Measurements from ENCODE around the gene RHPN2. TPM values are rescaled to one million over a fixed set of nuclear protein-coding genes. Genes with fewer than 3 reads are reported as not detected.
"Not testable (repeated sequence)": the region's sequence is repeated elsewhere in the genome, so short reads cannot be mapped to it uniquely, and the experiment has no call there.

RHPN2 gene
- total RNA-seq, 1 experiment from 2014 or later = 2.8 TPM

- Histone ChIP-seq H3K79me2 (ENCODE audit: low read length) (no peaks in the 10 kb centered on the region), H3K9ac (ENCODE audit: low read length) (no peak overlapping the region), H2AFZ (ENCODE audit: low read length) (no peak overlapping the region), H3K27ac (ENCODE audit: low read length) (no peak overlapping the region), H3K4me1 (ENCODE audit: low read length) (no peaks in the 10 kb centered on the region), H3K4me3 (ENCODE audit: low read length) (no peak overlapping the region), H4K20me1 (ENCODE audit: insufficient read depth, low read depth, low read length) (no peaks in the 10 kb centered on the region), H3K36me3 (ENCODE audit: insufficient read depth, low read length) (no peaks in the 10 kb centered on the region), H3K4me2 (ENCODE audit: low read depth, low read length, poor library complexity, severe bottlenecking) (no peak overlapping the region), H3K9me2 (replicated peaks; ENCODE audit: insufficient read depth, low read length) (no peaks in the 10 kb centered on the region), H3K9me3 (ENCODE audit: low read length) (no peaks in the 10 kb centered on the region), H3K27me3 (ENCODE audit: low read length) (no peaks in the 10 kb centered on the region)
- DNase-seq = no peak
Observed at GRCh38 chr19:33005440-33005839, 59.2 kb downstream of the RHPN2 start.

DNA sequence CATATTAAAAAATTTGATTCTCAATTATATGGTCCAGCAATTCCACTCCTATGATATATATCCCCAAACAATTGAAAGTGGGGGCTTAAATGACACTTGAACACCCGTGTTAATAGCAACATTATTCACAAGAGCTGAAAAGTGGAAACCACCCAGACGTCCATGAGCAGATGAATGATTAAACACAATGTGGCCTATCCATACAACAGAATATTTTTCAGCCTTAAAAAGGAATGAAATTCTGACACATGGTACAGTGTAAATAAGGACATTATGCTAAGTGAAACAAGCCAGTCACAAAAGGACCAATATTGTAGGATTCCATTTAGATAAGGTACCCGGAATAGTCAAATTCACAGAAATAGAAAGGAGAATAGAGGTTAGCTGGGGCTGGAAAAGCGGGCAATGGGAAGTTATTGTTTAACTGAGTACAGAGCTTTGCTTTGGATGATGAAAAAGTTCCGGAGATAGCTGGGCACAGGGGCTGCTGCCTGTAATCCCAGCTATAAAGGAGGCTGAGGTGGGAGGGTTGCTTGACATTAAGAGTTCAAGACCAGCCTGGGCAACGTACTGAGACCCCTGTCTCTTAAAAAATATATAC lies 61.2 kb downstream of the RHPN2 start:
- H3K9me3 ChIP-seq (ENCODE audit: low read length); H3K27ac ChIP-seq (ENCODE audit: low read length); H3K9me2 ChIP-seq (replicated peaks; ENCODE audit: insufficient read depth, low read length); H3K79me2 ChIP-seq (ENCODE audit: low read length); H3K4me1 ChIP-seq (ENCODE audit: low read length); H4K20me1 ChIP-seq (ENCODE audit: insufficient read depth, low read depth, low read length); H3K36me3 ChIP-seq (ENCODE audit: insufficient read depth, low read length); DNase-seq; H3K4me2 ChIP-seq (ENCODE audit: low read depth, low read length, poor library complexity, severe bottlenecking); H2AFZ ChIP-seq (ENCODE audit: low read length); H3K9ac ChIP-seq (ENCODE audit: low read length); H3K4me3 ChIP-seq (ENCODE audit: low read length); H3K27me3 ChIP-seq (ENCODE audit: low read length): not testable (repeated sequence)

DNA sequence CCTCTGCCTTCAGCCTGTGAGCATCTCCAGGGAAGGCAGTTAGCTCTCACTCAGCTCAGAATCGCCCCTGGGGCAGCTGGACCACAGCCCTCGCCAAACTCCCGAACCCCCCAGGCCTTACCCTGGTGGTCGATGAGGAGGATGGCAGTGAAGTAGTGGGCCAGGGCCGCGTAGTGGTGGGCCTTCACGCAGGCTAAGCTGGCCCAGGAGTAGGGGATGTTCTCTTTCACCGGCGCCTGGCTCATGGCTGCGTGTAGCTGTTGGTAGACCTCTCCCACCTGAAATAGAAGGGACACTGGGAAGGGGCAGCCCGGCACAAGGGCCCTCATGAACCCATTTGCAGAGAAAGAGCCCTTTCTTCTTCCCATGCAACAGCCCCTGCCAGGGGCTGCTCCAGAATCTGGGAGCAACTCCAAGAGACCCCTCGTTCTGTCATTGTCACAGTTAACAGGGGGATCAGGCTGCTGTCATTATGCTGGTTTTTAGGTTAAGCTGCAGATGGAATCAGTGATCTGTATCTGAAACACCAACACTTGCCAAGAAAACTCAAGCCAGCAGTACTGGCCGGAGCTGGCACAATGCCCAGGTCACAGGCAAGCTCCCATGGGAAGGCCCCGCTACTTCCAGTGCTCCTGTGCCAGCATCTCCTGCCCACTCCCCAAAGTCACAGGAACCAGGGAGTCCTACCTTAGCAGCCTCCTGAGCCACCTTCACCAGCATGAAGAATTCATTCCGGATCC lies 62.4 kb downstream of the RHPN2 start:
- H3K9me3 ChIP-seq (ENCODE audit: low read length); H3K9me2 ChIP-seq (replicated peaks; ENCODE audit: insufficient read depth, low read length); H3K79me2 ChIP-seq (ENCODE audit: low read length); H3K4me3 ChIP-seq (ENCODE audit: low read length); H3K9ac ChIP-seq (ENCODE audit: low read length); H2AFZ ChIP-seq (ENCODE audit: low read length); H4K20me1 ChIP-seq (ENCODE audit: insufficient read depth, low read depth, low read length); DNase-seq; H3K27ac ChIP-seq (ENCODE audit: low read length); H3K27me3 ChIP-seq (ENCODE audit: low read length); H3K4me1 ChIP-seq (ENCODE audit: low read length); H3K4me2 ChIP-seq (ENCODE audit: low read depth, low read length, poor library complexity, severe bottlenecking); H3K36me3 ChIP-seq (ENCODE audit: insufficient read depth, low read length): not testable (repeated sequence)

DNA sequence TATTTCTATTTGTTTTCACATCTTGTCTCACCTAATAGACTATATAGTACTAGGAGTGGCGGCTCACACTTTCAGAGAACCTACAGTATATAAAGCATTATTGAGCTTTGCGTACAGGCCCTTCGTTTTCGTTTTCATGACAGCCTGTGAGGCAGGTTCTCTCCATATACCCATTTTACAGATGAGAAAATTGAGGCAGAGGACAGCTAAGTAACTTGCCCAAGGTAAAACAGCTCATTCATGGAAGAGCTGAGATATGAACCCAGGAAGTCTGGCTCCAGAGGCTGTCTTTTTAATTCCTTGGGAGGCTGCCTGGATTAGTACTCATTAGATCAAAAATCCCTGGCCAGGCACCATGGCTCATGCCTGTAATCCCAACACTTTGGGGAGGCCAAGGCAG lies 63.8 kb downstream of the RHPN2 start:
- Histone ChIP-seq H3K79me2 (ENCODE audit: low read length) (no peaks in the 10 kb centered on the region), H4K20me1 (ENCODE audit: insufficient read depth, low read depth, low read length) (no peaks in the 10 kb centered on the region), H3K36me3 (ENCODE audit: insufficient read depth, low read length) (no peaks in the 10 kb centered on the region), H2AFZ (ENCODE audit: low read length) (no peak overlapping the region), H3K9ac (ENCODE audit: low read length) (no peak overlapping the region), H3K27ac (ENCODE audit: low read length) (no peak overlapping the region), H3K4me2 (ENCODE audit: low read depth, low read length, poor library complexity, severe bottlenecking) (no peak overlapping the region), H3K9me2 (replicated peaks; ENCODE audit: insufficient read depth, low read length) (no peaks in the 10 kb centered on the region), H3K9me3 (ENCODE audit: low read length) (no peaks in the 10 kb centered on the region), H3K4me3 (ENCODE audit: low read length) (no peak overlapping the region), H3K4me1 (ENCODE audit: low read length) (no peaks in the 10 kb centered on the region), H3K27me3 (ENCODE audit: low read length) (no peaks in the 10 kb centered on the region)
- DNase-seq = no peak

DNA sequence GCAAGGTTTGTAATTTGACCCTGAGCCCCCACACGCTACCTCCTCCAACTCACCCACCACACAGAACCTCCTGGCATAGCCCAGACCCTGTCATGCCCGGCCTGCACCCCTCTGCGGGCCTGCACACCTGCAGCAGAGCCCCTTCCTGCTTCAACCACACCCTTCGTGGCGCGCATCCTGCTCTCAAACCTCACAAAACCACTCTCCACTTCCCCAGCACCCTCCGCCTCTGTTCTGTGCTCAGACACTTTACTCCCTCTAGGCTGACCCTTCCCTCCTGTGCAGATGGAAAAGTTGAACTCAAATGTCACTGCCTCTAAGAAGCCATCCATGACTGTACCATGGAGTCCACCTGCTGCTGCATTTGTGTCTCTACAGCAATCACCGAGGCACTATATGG lies 64.2 kb downstream of the RHPN2 start:
- Histone ChIP-seq H3K79me2 (ENCODE audit: low read length) (no peaks in the 10 kb centered on the region), H3K27ac (ENCODE audit: low read length) (no peak overlapping the region), H3K9ac (ENCODE audit: low read length) (no peak overlapping the region), H3K4me1 (ENCODE audit: low read length) (no peaks in the 10 kb centered on the region), H2AFZ (ENCODE audit: low read length) (no peak overlapping the region), H4K20me1 (ENCODE audit: insufficient read depth, low read depth, low read length) (no peaks in the 10 kb centered on the region), H3K9me2 (replicated peaks; ENCODE audit: insufficient read depth, low read length) (no peaks in the 10 kb centered on the region), H3K36me3 (ENCODE audit: insufficient read depth, low read length) (no peaks in the 10 kb centered on the region), H3K4me3 (ENCODE audit: low read length) (no peak overlapping the region), H3K9me3 (ENCODE audit: low read length) (no peaks in the 10 kb centered on the region), H3K4me2 (ENCODE audit: low read depth, low read length, poor library complexity, severe bottlenecking) (no peak overlapping the region), H3K27me3 (ENCODE audit: low read length) (no peaks in the 10 kb centered on the region)
- DNase-seq = no peak

DNA sequence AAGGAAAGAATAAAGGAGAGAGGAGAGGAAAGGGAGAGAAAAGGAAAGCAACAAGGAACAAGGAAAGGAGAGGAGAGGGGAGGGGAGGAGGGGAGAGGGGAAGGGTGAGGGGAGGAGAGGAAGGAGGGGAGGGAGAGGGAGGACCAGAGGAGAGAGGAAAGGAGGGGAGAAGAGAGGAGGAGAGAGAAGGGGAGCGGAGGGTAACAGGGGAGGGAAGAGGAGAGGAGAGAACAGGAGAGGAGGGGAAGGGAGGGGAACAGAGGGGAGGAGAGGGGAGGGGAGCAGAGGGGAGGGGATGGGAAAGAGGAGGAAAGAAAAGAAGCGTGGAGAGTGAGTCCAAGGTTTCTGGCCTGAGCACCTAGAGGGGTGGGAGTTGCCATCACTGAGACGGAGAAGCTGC lies 66.0 kb downstream of the RHPN2 start:
- no peaks in the 10 kb centered on the region for H4K20me1 ChIP-seq (ENCODE audit: insufficient read depth, low read depth, low read length)
- no peaks in the 10 kb centered on the region for H3K79me2 ChIP-seq (ENCODE audit: low read length)
- H3K9me3 ChIP-seq (ENCODE audit: low read length) = no peaks in the 10 kb centered on the region
- no peak overlapping the region for H2AFZ ChIP-seq (ENCODE audit: low read length)
- H3K9ac ChIP-seq (ENCODE audit: low read length) = no peak overlapping the region
- H3K9me2 ChIP-seq (replicated peaks; ENCODE audit: insufficient read depth, low read length) = no peaks in the 10 kb centered on the region
- no peak overlapping the region for H3K4me3 ChIP-seq (ENCODE audit: low read length)
- DNase-seq = no peak
- H3K27ac ChIP-seq (ENCODE audit: low read length) = no peak overlapping the region
- no peak overlapping the region for H3K4me2 ChIP-seq (ENCODE audit: low read depth, low read length, poor library complexity, severe bottlenecking)
- H3K36me3 ChIP-seq (ENCODE audit: insufficient read depth, low read length) = no peaks in the 10 kb centered on the region
- no peaks in the 10 kb centered on the region for H3K4me1 ChIP-seq (ENCODE audit: low read length)
- H3K27me3 ChIP-seq (ENCODE audit: low read length) = no peaks in the 10 kb centered on the region

GRCh38 chr19:32997716-32998355 lies 66.9 kb downstream of the RHPN2 start:
- Histone ChIP-seq H2AFZ (ENCODE audit: low read length) (no peak overlapping the region), H3K4me2 (ENCODE audit: low read depth, low read length, poor library complexity, severe bottlenecking) (no peak overlapping the region), H3K4me3 (ENCODE audit: low read length) (no peak overlapping the region), H3K36me3 (ENCODE audit: insufficient read depth, low read length) (no peaks in the 10 kb centered on the region), H3K9me3 (ENCODE audit: low read length) (no peaks in the 10 kb centered on the region), H3K4me1 (ENCODE audit: low read length) (no peaks in the 10 kb centered on the region), H3K9ac (ENCODE audit: low read length) (no peak overlapping the region), H3K27ac (ENCODE audit: low read length) (no peak overlapping the region), H3K9me2 (replicated peaks; ENCODE audit: insufficient read depth, low read length) (no peaks in the 10 kb centered on the region), H3K79me2 (ENCODE audit: low read length) (no peaks in the 10 kb centered on the region), H3K27me3 (ENCODE audit: low read length) (no peaks in the 10 kb centered on the region), H4K20me1 (ENCODE audit: insufficient read depth, low read depth, low read length) (no peaks in the 10 kb centered on the region)
- no peak for DNase-seq

DNA sequence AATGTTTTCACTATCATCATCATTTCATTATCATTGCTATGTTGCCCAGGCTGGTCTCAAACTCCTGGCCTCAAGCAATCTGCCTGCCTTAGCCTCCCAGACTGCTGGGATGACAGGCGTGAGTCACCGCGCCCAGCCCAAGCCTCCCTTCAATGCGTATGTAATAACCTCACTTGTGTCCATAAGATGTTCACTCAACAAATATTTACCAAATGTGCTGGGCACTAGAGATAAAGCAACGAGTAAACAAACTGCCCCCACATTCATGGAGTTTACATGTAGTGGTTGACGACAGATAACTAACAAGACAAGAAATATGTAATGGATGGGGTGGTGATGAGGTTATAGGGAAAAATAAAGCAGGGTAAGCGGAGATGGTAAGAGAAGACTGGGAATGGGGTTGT lies 67.6 kb downstream of the RHPN2 start:
- not testable (repeated sequence) for H3K36me3 ChIP-seq (ENCODE audit: insufficient read depth, low read length); H3K9ac ChIP-seq (ENCODE audit: low read length); H3K4me3 ChIP-seq (ENCODE audit: low read length); DNase-seq; H3K4me2 ChIP-seq (ENCODE audit: low read depth, low read length, poor library complexity, severe bottlenecking); H2AFZ ChIP-seq (ENCODE audit: low read length); H3K9me2 ChIP-seq (replicated peaks; ENCODE audit: insufficient read depth, low read length); H3K9me3 ChIP-seq (ENCODE audit: low read length); H3K27me3 ChIP-seq (ENCODE audit: low read length); H3K79me2 ChIP-seq (ENCODE audit: low read length); H4K20me1 ChIP-seq (ENCODE audit: insufficient read depth, low read depth, low read length); H3K4me1 ChIP-seq (ENCODE audit: low read length); H3K27ac ChIP-seq (ENCODE audit: low read length)

Data from Karpas-422 (cell line).